K562 (cell line): Measurements from ENCODE around the gene TMEM151A. TPM values are rescaled to one million over a fixed set of nuclear protein-coding genes. Genes with fewer than 3 reads are reported as not detected.

Experiments
- ASH1L ChIP-seq: fragments of 450-650 bp; IDR thresholded peaks from 2 replicates; pipeline ENCODE4 v1.6.1; 2018; ENCODE audit warnings: borderline replicate concordance, mild to moderate bottlenecking, low read depth; ENCODE audit not compliant: partially characterized antibody
- BCLAF1 ChIP-seq, 2 experiments: fragments of 450-650 bp in 1 of 2; IDR thresholded peaks; 2 replicates each; pipeline ENCODE4 v1.6.1; 2011 to 2017; ENCODE audit warnings: low read depth in 2 of 2, antibody characterized with exemption in 1 of 2, borderline replicate concordance in 1 of 2, low read length in 1 of 2, mild to moderate bottlenecking in 1 of 2, mixed read lengths in 1 of 2; ENCODE audit not compliant: control insufficient read depth in 1 of 2
- CCAR2 ChIP-seq: fragments of 200-400 bp; formaldehyde crosslinking; IDR thresholded peaks from 2 replicates; pipeline ENCODE4 v1.6.1; 2017; ENCODE audit warnings: mild to moderate bottlenecking, low read depth, low read length
- E4F1 ChIP-seq: fragments of 250-450 bp; sonication (Bioruptor Pico); IDR thresholded peaks from 2 replicates; pipeline ENCODE4 v1.5.0; 2021; ENCODE audit warnings: mild to moderate bottlenecking, borderline replicate concordance
- EHMT2 ChIP-seq: fragments of 450-650 bp; IDR thresholded peaks from 2 replicates; pipeline ENCODE4 v1.6.1; 2018; ENCODE audit warnings: antibody characterized with exemption
- EP300 ChIP-seq: IDR thresholded peaks from 2 replicates; pipeline ENCODE4 v1.6.1; 2012; ENCODE audit warnings: low read length, improper control_type of control experiment
- FUS ChIP-seq: fragments of 200-400 bp; formaldehyde crosslinking; optimal IDR thresholded peaks from 2 replicates; pipeline ENCODE3; 2017; ENCODE audit warnings: low read depth, low read length
- GATAD2B ChIP-seq: fragments of 450-650 bp; IDR thresholded peaks from 2 replicates; pipeline ENCODE4 v1.6.1; 2017; ENCODE audit warnings: mild to moderate bottlenecking, borderline replicate concordance
- GTF2F1 ChIP-seq: IDR thresholded peaks from 2 replicates; pipeline ENCODE4 v1.6.1; 2011; ENCODE audit warnings: low read depth, low read length, improper control_type of control experiment
- MCM5 ChIP-seq: fragments of 450-650 bp; IDR thresholded peaks from 2 replicates; pipeline ENCODE4 v1.6.1; 2016; ENCODE audit warnings: low read depth
- MEIS2 ChIP-seq: fragments of 450-650 bp; IDR thresholded peaks from 2 replicates; pipeline ENCODE4 v1.6.1; 2014; ENCODE audit warnings: mild to moderate bottlenecking; ENCODE audit not compliant: partially characterized antibody
- NR2C1 ChIP-seq, 2 experiments: fragments of 450-650 bp; IDR thresholded peaks; 2 replicates each; pipeline ENCODE4 v1.6.1; 2017; ENCODE audit warnings: mild to moderate bottlenecking in 2 of 2, antibody characterized with exemption in 1 of 2, inconsistent platforms in 1 of 2, missing compliant biosample characterization in 1 of 2, missing genetic modification characterization in 1 of 2
- SRF ChIP-seq, 2 experiments: fragments of 250-450, 450-650 bp in 1 of 2; sonication (Bioruptor Pico) in 1 of 2; sonication (generic) in 1 of 2; formaldehyde crosslinking; IDR thresholded peaks; 2 replicates each; pipeline versions ENCODE4 v1.5.0 to v1.5.1; 2020 to 2022; ENCODE audit warnings: mild to moderate bottlenecking in 1 of 2, missing genetic modification reagents in 1 of 2
- SRSF7 ChIP-seq: fragments of 200-400 bp; formaldehyde crosslinking; optimal IDR thresholded peaks from 2 replicates; pipeline ENCODE3; 2017; ENCODE audit warnings: mild to moderate bottlenecking, low read depth, low read length
- TEAD1 ChIP-seq, 2 experiments: fragments of 450-650 bp in 1 of 2; sonication (generic) in 1 of 2; formaldehyde crosslinking; IDR thresholded peaks; 2 replicates each; pipeline versions ENCODE4 v1.4.0 to v1.8.0; 2020 to 2022; ENCODE audit warnings: mild to moderate bottlenecking in 2 of 2, missing genetic modification reagents in 1 of 2
- VEZF1 ChIP-seq: fragments of 200-800 bp; sonication (Bioruptor generic); IDR thresholded peaks from 2 replicates; pipeline ENCODE4 v1.6.1; 2017; ENCODE audit warnings: missing genetic modification characterization, missing compliant biosample characterization
- ZBTB34 ChIP-seq: fragments of 250-450 bp; sonication (Bioruptor Pico); IDR thresholded peaks from 2 replicates; pipeline ENCODE4 v1.8.0; 2021; ENCODE audit warnings: mild to moderate bottlenecking, moderate library complexity
- ZEB2 ChIP-seq: fragments of 450-650 bp; IDR thresholded peaks from 2 replicates; pipeline ENCODE4 v1.6.1; 2016
- ZNF282 ChIP-seq: sonication (generic); formaldehyde crosslinking; IDR thresholded peaks from 2 replicates; pipeline ENCODE4 v1.8.1; 2023; ENCODE audit warnings: missing genetic modification reagents
- polyA plus RNA-seq, 8 experiments: library from polyadenylated mRNA; depleted of rRNA in 4 of 8; stranded (reverse) in 5 of 8; unstranded in 3 of 8; fragments of >200 nt; fragmentation: Nextera tagmentation in 2 of 8; fragmentation: Illumina TruSeq in 1 of 8; extraction: Ambion mirVana in 2 of 8; extraction: Trizol in 1 of 8; gene quantifications; 2 replicates each; pipeline versions ENCODE4 v1.2.1 to v1.2.3, GENCODE V29; 2011 to 2014; ENCODE audit warnings: inconsistent platforms in 1 of 8, missing spikeins in 1 of 8
- total RNA-seq, 7 experiments: library from RNA; depleted of rRNA in 6 of 7; stranded (reverse); fragments of >200 nt in 6 of 7; fragmentation: Illumina TruSeq in 2 of 7; extraction: Trizol in 2 of 7; gene quantifications; 2 replicates each; pipeline versions ENCODE4 v1.2.1 to v1.2.3, GENCODE V29; 2011 to 2021; ENCODE audit warnings: low replicate concordance in 1 of 7

TMEM151A gene
- total and polyA plus RNA-seq, 9 of the 15 experiments (the other 6 are each of a cell fraction or from before 2014, with no cell fraction given) = not detected

GRCh38 chr11:66289548-66290329, 2.0 kb upstream of the TMEM151A start (continued):
- TF ChIP-seq E4F1 (CRISPR knock-in tag) = no peak
- no peak; the same call in 1 of the 2 replicates for TF ChIP-seq ZEB2
- TF ChIP-seq FUS = no peak
- TF ChIP-seq GATAD2B = no peak
- no peak for TF ChIP-seq MEIS2
- no peak for TF ChIP-seq ZBTB34 (CRISPR knock-in tag)
- TF ChIP-seq TEAD1 (CRISPR knock-in tag; IDR thresholded peaks at IDR 0.05) = 0 out of 4 replicates have a peak, but pooled peaks of 1 of the 2 experiments have one; percentile 65
- no peak for TF ChIP-seq BCLAF1 (IDR thresholded peaks at IDR 0.05; ENCODE audit: borderline replicate concordance in 1 of 2, control insufficient read depth in 1 of 2, low read depth in 2 of 2, low read length in 1 of 2)
- no peak for TF ChIP-seq NR2C1 (IDR thresholded peaks at IDR 0.05)
- peak; percentile 33; the same call in 1 of the 2 replicates for TF ChIP-seq NR2C1 (tag; IDR thresholded peaks at IDR 0.05)
- TF ChIP-seq SRF (CRISPR knock-in tag; IDR thresholded peaks at IDR 0.05) = peak in 1 of 2 experiments; percentile 72; a peak in 1 of 4 replicates
- TF ChIP-seq MCM5 = no peak
- TF ChIP-seq ASH1L = no peak
- TF ChIP-seq ZNF282 (CRISPR knock-in tag) = peak; percentile 84; the same call in 1 of the 2 replicates
- no peak for TF ChIP-seq EP300
- peak; percentile 99 for TF ChIP-seq EHMT2
- no peak for TF ChIP-seq CCAR2
- TF ChIP-seq SRSF7 = no peak
- TF ChIP-seq VEZF1 (CRISPR knock-in tag) = no peak
- TF ChIP-seq GTF2F1 = no peak
